Measurements from ENCODE around the gene SEMA3D. TPM values are rescaled to one million over a fixed set of nuclear protein-coding genes. Genes with fewer than 3 reads are reported as not detected.

The SEMA3D gene
- total and polyA plus RNA-seq, 2 of the 4 experiments (the other 2 are of a cell fraction): 2.9 to 13.6 TPM

DNA sequence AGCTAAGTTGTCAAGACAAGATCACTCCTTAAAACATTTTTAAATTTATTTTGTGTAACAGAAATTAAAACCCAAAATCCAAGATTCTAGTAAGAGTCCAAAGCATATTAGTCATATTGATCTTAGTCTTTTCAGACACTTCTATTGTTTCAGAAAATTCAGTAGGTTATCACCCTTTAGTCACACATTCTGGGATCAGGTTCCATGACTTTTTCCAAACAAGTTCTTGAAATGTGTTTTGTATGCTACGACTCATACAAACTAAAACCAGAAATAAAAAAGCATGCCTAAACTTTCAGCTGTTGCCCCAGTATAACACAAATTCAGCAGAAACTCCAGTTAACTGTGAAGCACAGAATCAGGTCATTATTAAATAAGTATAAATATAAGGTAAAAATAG lies 10.7 kb downstream of the SEMA3D start:
- Histone ChIP-seq H3K14ac (replicated peaks; ENCODE audit: low read depth, low read length) (no peak overlapping the region), H3K36me3 (ENCODE audit: control insufficient read depth, insufficient read depth, low read length) (no peaks in the 10 kb centered on the region), H3K9me3 (ENCODE audit: control insufficient read depth, insufficient read depth, low read length) (peaks cover 7% of the 10 kb centered on the region), H3K4me1 (ENCODE audit: control insufficient read depth, insufficient read depth, low read length) (peaks cover 2% of the 10 kb centered on the region; the same call in 1 of the 2 replicates), H3K9me1 (ENCODE audit: insufficient read depth, low read length) (no peaks in the 10 kb centered on the region), H3K27ac (ENCODE audit: insufficient read depth, low read length) (no peak overlapping the region), H3K4ac (ENCODE audit: low read depth, low read length) (no peak overlapping the region), H4K5ac (ENCODE audit: low read depth, low read length) (no peak overlapping the region), H2BK20ac (ENCODE audit: low read depth, low read length) (no peak overlapping the region), H2BK120ac (ENCODE audit: low read depth, low read length) (no peak overlapping the region), H3K18ac (ENCODE audit: low read depth, low read length) (no peak overlapping the region), H3K4me3 (ENCODE audit: insufficient read depth, low read depth, low read length) (no peak overlapping the region), H2AK9ac (replicated peaks; ENCODE audit: low read depth, low read length, poor library complexity) (no peak overlapping the region), H2AK5ac (ENCODE audit: low read depth, low read length) (no peak overlapping the region), H3K4me2 (ENCODE audit: low read depth, low read length) (no peak overlapping the region), H3K56ac (ENCODE audit: extremely low read depth, insufficient read depth, low read length) (no peak overlapping the region), H3K23ac (ENCODE audit: low read depth, low read length) (no peak overlapping the region), H3K27me3 (ENCODE audit: control insufficient read depth, insufficient read depth, low read length) (no peaks in the 10 kb centered on the region), H2BK15ac (ENCODE audit: low read depth, low read length) (no peak overlapping the region), H4K8ac (ENCODE audit: low read depth in 2 of 2, low read length in 2 of 2) (no peak overlapping the region), H4K20me1 (ENCODE audit: insufficient read depth, low read length) (no peaks in the 10 kb centered on the region), H3K79me1 (ENCODE audit: low read depth in 1 of 2, low read length in 2 of 2) (no peaks in the 10 kb centered on the region), H2BK5ac (ENCODE audit: low read depth, low read length, poor library complexity, severe bottlenecking) (no peak overlapping the region), H2AFZ (replicated peaks; ENCODE audit: low read length, poor library complexity) (no peak overlapping the region), H3K9ac (ENCODE audit: low read depth, low read length) (no peak overlapping the region), H4K91ac (ENCODE audit: insufficient read depth, low read depth, low read length) (no peak overlapping the region)
- TF ChIP-seq RCOR1 (IDR thresholded peaks at IDR 0.05; ENCODE audit: insufficient replicate concordance, low read length): no peak
- TF ChIP-seq NFE2L2 (IDR thresholded peaks at IDR 0.05; ENCODE audit: low read depth, low read length): no peak
- TF ChIP-seq CTCF (conservative IDR thresholded peaks at IDR 0.05; ENCODE audit: low read depth, low read length): no peak
- TF ChIP-seq RFX5 (IDR thresholded peaks at IDR 0.05; ENCODE audit: low read depth, low read length): no peak
- TF ChIP-seq ELK1 (IDR thresholded peaks at IDR 0.05; ENCODE audit: borderline replicate concordance, low read depth, low read length): no peak
- no peak for TF ChIP-seq CEBPB (IDR thresholded peaks at IDR 0.05; ENCODE audit: low read depth, low read length)
- TF ChIP-seq SMC3 (IDR thresholded peaks at IDR 0.05; ENCODE audit: low read depth, low read length): no peak
- no peak for TF ChIP-seq USF2 (IDR thresholded peaks at IDR 0.05; ENCODE audit: low read depth, low read length)
- TF ChIP-seq FOS (IDR thresholded peaks at IDR 0.05; ENCODE audit: low read depth, low read length): no peak
- no peak for TF ChIP-seq MAFK (IDR thresholded peaks at IDR 0.05; ENCODE audit: low read depth, low read length)
- TF ChIP-seq MAZ (IDR thresholded peaks at IDR 0.05; ENCODE audit: borderline replicate concordance, low read depth, low read length): no peak
- TF ChIP-seq MXI1 (IDR thresholded peaks at IDR 0.05; ENCODE audit: borderline replicate concordance, low read depth, low read length): no peak
- TF ChIP-seq BHLHE40 (IDR thresholded peaks at IDR 0.05; ENCODE audit: low read depth, low read length): no peak
- DNase-seq: peak; percentile 73
- no TSS peak for BruUV-seq (replicated peaks)
- no CpG with 5 or more reads among the region's 1 CpG for WGBS, 2 experiments (ENCODE audit: extremely low coverage in 2 of 2, insufficient read length in 1 of 2)
- in situ Hi-C loops (cut with MboI; ENCODE audit: low sequenced_read_pairs): no loop called here
- no peak for ATAC-seq (ENCODE audit: low read depth)
- POLR2A ChIA-PET (ENCODE audit: unreplicated experiment): no interaction called here
- CTCF ChIA-PET: interaction anchor here (0.6 kb wide), 1 partner anchor 49 kb away, joined by 3 read pairs; no protein-coding TSS in a partner anchor
- intact Hi-C loops (cut with micrococcal nuclease): no loop called here
- dilution Hi-C loops (cut with HindIII; ENCODE audit: low sequenced_read_pairs, unreplicated experiment): no loop called here
